COLO668 (cell line): ENCODE measurements around the gene PPIP5K2.

ENCODE experiments used
- DNase-seq: peaks from one replicate; lab custom pipeline; 2025; ENCODE audit not compliant: unreplicated experiment; lab: John Stamatoyannopoulos, UW

Gene PPIP5K2

DNA sequence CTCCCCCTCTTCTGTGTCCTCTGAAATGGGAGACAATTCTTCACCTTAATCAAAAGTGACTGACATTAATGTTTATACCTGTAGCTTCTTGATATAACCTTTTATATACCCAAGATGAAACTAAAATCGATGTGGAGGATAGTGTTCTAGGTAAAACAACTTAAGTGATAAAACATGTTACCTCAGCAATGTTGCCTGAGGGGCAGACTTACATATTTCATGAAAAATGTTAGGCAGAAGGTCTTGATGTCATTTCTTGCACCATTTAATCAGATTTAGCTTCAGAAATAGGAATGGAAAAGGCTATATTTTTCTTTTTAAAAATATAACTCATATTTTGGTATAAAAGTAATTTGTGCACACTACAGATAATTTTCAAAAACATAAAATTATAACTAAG, 115.8 kb downstream of the PPIP5K2 start:
- DNase-seq: no peak

DNA sequence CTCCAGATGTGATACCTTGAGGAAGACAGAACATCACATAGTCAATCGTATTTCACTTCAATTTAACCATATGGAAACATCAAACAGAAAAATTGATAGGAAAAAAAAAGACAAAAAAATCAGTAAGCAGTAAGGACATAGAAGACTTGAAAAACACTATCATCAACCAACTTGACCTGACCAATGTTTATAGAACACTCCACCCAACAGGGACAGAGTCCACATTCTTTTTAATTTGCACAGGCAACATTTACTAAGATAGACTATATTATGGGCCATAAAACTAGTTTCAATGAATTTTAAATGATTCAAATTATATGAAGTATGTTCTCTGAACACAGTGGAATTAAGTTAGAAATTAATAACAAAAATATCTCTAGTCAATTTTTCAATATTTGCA, 117.7 kb downstream of the PPIP5K2 start:
- no peak for DNase-seq

- DNase-seq: no peak
Observed at GRCh38 chr5:103243665-103244064, 123.6 kb downstream of the PPIP5K2 start.

DNA sequence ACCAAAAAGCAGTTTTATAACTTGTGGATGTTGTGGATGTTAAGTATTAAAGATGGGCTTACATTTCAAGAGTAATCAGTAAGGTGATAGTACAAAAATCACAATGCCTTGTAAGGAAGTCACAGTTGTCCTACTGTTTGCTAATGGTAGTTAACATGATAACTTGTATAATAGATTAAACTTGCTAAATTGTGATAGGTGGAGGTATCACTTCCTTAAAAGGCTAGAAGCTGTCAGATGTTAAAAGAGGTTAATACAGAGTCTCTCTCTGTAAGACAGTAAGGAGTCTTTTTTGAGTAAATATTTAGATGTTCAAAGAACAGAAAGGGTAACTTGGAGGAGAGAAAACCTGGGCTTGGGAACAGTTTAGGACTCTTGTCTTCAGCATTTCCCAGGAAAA, 124.3 kb downstream of the PPIP5K2 start:
- DNase-seq: no peak

GRCh38 chr5:103245761-103246160, 125.7 kb downstream of the PPIP5K2 start:
- DNase-seq: no peak

DNA sequence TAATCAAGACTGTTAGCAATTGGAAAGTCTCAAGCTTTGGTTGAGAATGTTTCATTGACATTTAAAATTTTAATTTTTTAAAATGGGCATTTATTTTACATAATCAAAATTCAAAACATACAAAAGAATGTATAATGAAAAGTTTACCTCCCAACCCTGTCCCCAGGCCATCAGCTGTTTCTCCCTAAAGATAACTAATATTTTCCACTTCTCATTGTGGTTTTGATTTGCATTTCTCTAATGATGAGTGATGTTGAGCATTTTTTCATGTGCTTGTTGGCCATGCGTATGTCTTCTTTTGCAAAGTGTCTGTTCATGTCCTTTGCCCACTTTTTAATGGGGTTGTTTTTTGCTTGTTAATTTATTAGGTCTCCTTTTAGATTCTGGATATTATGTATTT, 127.0 kb downstream of the PPIP5K2 start:
- DNase-seq: no peak

DNA sequence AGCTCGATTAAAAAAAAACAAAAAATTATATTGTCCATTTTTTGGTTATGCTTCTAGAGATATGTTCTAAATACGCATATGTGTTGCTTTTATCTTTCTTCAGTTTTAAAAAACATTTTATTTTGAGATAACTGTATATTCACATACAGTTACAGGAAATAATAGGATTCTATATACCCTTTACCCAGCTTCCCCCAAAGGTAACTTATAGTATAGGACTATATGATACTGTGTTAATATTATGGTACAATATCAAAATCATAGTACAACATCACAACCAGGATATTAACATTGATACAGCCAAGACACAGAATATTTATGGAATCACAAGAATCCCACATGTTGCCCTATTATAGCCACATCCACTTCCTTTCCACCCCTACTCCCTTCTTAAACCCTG, 129.0 kb downstream of the PPIP5K2 start:
- no peak for DNase-seq

- no peak for DNase-seq
Observed at GRCh38 chr5:103254921-103255320, 134.8 kb downstream of the PPIP5K2 start.

- DNase-seq: no peak
Observed at GRCh38 chr5:103255691-103256090, 135.6 kb downstream of the PPIP5K2 start.

DNA sequence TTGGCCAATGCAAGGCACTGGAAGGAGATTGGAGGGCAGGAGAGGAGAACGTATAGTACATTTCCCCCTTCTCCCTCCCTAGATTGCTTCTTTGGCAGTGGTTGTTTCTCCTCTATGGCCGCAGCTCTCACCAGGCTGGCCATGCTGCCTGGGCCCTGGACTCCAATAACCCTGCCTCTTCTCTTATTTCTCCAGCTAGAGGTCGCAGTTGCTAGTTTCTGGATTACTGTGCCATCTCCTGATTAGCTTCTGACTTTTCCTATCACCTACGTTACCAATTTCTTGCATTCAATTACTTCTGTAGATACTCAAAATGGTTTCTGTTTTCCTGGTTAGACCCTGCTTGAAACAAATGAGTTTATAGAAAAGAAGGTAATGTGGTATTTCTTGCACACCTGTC, 136.1 kb downstream of the PPIP5K2 start:
- DNase-seq: no peak

GRCh38 chr5:103258368-103258956, 138.4 kb downstream of the PPIP5K2 start, which contains the start of gene MACIR:
Gene MACIR, plus strand, starts transcription at chr5:103258763. Its CDS starts 17,157 bp downstream, at chr5:103275920.
- peak; percentile 88 for DNase-seq

- peak; percentile 73 for DNase-seq
Observed at GRCh38 chr5:103258957-103259704, 139.0 kb downstream of the PPIP5K2 start.

GRCh38 chr5:103259705-103260355, 139.7 kb downstream of the PPIP5K2 start:
- DNase-seq: no peak

DNA sequence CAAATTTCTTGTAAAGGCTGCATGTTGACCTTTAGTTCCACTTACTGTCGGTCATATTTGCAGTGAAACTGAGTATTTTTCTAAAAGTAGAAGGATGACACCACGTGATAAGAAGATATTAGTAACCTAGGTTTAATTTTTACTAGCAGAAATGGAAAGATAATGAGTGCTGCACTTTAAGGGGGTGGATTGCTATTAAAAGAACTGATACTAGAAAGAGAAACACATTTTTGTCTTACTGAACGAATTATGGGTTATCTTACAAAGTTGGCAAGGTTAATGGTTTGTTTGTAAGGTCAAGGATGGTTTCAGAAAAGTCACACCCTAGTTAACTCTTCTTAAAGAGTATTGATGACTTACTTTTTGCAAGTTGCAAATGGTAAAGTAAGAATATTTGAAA, 140.8 kb downstream of the PPIP5K2 start:
- no peak for DNase-seq
